HG02885 (cell line): Measurements from ENCODE around the gene ELL.

Source experiments
- ATAC-seq: cut with Tn5 transposase; IDR thresholded peaks from one replicate; pipeline ENCODE4 v1.9.1; 2021; ENCODE audit warnings: mild to moderate bottlenecking; ENCODE audit not compliant: unreplicated experiment, poor library complexity

ELL gene

GRCh38 chr19:18491995-18492953 is 29.6 kb downstream of the ELL start:
- no peak for ATAC-seq

DNA sequence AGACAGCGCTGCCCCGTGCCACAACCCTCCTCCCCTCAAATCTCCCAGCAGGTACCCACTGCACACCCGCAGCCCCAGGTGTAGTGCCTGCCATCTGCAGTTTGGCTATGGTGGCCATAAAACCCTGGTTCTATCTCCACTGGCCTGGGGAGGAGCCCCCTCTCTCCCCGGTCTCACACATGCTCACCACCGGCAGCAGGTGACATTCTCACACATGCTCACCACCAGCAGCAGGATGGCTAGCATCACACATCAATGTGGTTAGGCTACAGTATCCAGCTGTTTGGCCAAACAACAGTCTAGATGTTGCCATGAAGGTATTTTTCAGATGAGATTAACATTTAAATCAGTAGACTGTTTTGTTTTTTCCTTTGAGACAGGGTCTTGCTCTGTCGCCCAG is 31.1 kb downstream of the ELL start:
- no peak for ATAC-seq

DNA sequence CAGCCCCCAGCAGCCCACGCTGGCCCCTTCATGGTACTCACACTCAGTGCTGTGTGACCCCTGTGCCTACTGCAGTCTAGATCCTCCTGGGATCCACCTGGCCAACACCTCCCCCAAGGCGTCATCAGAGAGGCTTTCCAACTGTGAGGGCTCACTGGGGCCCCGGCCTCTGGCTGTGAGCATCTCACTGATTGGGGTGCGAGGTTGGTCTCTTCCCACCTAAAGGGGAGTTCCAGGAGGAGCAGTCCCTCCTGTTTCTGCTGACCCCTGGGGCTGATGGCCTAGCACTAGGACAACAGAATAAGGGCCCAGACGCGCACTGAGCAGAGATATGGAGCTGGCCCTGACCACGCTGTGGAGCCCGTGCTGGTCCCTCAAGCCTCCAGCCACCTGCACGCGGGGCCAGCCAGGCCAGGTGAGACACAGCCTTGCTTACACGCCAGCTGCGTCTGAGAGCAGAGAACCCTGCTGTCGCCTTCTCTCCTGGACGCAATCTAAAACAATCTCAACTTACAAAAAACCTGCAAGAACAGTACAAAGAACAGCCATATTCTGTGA is 32.2 kb downstream of the ELL start:
- ATAC-seq: no peak

GRCh38 chr19:18488838-18489626 is 32.8 kb downstream of the ELL start:
- no peak for ATAC-seq

- no peak for ATAC-seq
Measured at GRCh38 chr19:18488403-18488723, 33.5 kb downstream of the ELL start.

GRCh38 chr19:18487576-18488402 is 34.1 kb downstream of the ELL start:
- ATAC-seq: no peak

DNA sequence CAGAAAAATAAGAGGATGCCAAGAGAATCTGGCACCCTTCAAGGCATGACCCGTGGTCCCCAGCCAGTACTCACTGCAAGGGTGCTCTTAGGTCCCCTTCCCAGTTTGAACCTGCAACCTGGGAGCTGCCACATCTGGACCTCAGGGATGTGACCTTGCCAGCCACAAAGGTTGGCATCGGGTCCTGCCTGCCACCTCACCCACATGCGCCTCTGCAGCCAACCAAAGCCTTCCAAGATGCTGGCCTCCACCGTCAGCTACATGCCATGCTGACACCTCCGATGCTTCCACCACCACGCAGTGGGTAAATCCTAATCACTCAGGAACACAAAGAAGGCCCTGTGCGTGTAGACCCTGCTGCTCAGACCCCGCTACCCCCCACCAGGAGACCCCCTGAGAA is 35.1 kb downstream of the ELL start:
- ATAC-seq: no peak

DNA sequence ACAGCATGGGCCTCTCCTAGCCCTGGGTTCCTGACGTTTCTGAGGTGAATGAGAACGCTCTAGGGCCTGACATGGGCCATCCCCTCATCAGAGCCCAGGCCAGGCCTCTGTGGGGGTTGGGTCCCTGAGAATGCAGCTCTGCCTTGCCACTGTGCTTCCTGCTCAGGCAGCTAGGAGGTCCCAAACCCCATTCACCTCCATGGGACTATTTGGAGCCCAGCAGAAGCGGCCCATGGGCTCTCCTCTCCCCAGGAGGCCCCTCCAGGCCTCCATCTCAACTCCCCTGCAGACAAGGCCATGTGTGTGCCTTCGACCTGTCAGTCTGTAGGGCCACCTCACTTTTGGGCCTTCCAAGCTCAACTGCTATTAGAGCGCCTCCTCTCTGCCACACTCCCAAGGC is 36.9 kb downstream of the ELL start:
- ATAC-seq: no peak

GRCh38 chr19:18483119-18483890 is 38.6 kb downstream of the ELL start:
- ATAC-seq: no peak

GRCh38 chr19:18481505-18482222 is 40.2 kb downstream of the ELL start:
- no peak for ATAC-seq

DNA sequence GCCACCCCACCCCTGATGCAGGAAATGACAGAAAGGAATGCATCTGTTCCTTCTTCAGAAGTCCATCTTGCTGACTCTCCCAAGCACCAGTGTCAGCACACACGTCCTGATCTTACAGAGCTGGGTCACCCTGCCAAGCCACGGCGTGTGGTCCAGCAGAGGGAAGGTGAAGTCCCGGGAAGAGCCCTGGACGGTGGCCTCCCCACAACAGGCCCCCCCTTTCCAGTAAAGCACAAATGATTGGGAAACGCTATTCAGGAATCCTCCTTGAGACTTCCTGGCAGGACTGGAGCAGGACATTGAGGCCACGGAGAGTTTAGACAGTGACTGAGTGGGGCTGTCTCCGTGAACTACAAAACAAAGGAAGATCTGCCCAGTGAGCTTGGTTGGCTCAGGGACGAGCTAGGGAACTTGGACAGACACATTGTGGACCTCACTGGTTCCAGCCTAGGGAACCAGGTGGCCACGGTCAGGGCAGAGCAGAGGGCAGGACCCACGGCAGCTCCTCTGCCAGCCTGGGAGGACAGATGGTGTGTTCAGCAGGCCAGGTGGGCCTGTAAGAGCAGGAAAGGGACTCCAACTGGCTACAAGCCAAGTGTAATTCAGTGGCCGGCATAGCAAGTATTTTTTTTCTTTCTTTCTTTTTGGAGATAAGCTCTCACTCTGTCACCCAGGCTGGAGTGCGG is 41.7 kb downstream of the ELL start:
- no peak for ATAC-seq

- ATAC-seq: peak; percentile 73
Measured at GRCh38 chr19:18478545-18479311, 43.1 kb downstream of the ELL start.

GRCh38 chr19:18477974-18478373 is 43.9 kb downstream of the ELL start:
- ATAC-seq: no peak

GRCh38 chr19:18477042-18477779 is 44.7 kb downstream of the ELL start:
- no peak for ATAC-seq

- ATAC-seq: no peak
Measured at GRCh38 chr19:18476507-18477041, 45.3 kb downstream of the ELL start.

DNA sequence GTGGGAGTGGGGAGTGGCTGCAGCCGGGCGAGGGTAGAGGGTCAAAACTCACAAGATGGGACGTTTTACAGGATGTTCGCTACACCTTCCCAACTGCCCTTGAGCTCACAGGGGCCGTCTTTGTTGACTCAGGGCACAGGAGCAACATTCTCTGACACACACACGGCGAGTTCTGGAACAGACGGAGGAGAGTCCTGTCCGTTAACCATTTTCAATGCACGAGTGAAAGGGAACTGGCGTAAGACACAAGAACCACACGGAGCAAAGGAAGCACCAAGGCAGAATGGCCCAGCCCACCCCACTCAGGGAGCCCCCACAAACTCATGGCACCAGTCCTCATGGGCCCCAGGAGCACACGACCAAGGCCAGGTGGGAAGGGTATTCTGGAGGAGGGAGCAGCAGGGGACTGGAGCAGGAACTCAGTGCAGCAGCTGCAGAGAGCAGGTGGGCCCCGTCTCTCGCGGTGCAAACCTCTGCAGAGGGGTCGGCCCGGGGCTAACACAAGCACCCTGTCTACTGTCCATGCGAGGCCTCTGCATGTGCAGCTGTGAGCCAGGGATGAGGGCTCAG is 46.0 kb downstream of the ELL start:
- ATAC-seq: no peak
